Measurements from ENCODE around the gene DACT3. TPM values are rescaled to one million over a fixed set of nuclear protein-coding genes. Genes with fewer than 3 reads are reported as not detected.

Gene DACT3
- total and polyA plus RNA-seq, 2 experiments from 2014 or later, result 0.78 to 2.6 TPM

GRCh38 chr19:46650445-46650844 lies 10.5 kb downstream of the DACT3 start:
- H3K27ac Mint-ChIP-seq, result no peak overlapping the region
- peaks cover 18% of the 10 kb centered on the region for H3K4me1 Mint-ChIP-seq
- H3K4me3 ChIP-seq, result no peak overlapping the region
- no peak for TF ChIP-seq EZH2 (IDR thresholded peaks at IDR 0.05; ENCODE audit: low read depth, unreplicated experiment)
- no peak for TF ChIP-seq ETS1 (IDR thresholded peaks at IDR 0.05)
- no peak for TF ChIP-seq ZNF462 (CRISPR knock-in tag; IDR thresholded peaks at IDR 0.05)
- no peak for TF ChIP-seq POLR2AphosphoS5 (IDR thresholded peaks at IDR 0.05; ENCODE audit: low read depth)
- TF ChIP-seq CREB1 (CRISPR knock-in tag; IDR thresholded peaks at IDR 0.05; ENCODE audit: low read depth), result no peak
- TF ChIP-seq EZH2phosphoT487 (IDR thresholded peaks at IDR 0.05; ENCODE audit: unreplicated experiment), result no peak
- TF ChIP-seq ZNF114 (CRISPR knock-in tag; IDR thresholded peaks at IDR 0.05), result no peak
- no peak for TF ChIP-seq STAT1 (IDR thresholded peaks at IDR 0.05; ENCODE audit: unreplicated experiment)
- no peak for TF ChIP-seq JUNB (IDR thresholded peaks at IDR 0.05; ENCODE audit: unreplicated experiment)
- TF ChIP-seq NANOG (IDR thresholded peaks at IDR 0.05; ENCODE audit: borderline replicate concordance), result no peak
- no peak for TF ChIP-seq REST (IDR thresholded peaks at IDR 0.05; ENCODE audit: unreplicated experiment)
- ATAC-seq (no peak), DNase-seq (ENCODE audit: low spot score) (no peak)
- no peaks in the 10 kb centered on the region; the same call in 1 of the 2 replicates for H3F3A ChIP-seq (replicated peaks; ENCODE audit: low read depth)
- peaks cover 15% of the 10 kb centered on the region for H3K9me3 Mint-ChIP-seq
- H3K27ac ChIP-seq (ENCODE audit: low read depth), result no peak overlapping the region
- no peaks in the 10 kb centered on the region for H3K79me2 ChIP-seq (replicated peaks; ENCODE audit: insufficient read depth)
- no peak overlapping the region for H2AFZ ChIP-seq
- H3K4me1 ChIP-seq (ENCODE audit: insufficient read depth), result peaks cover 13% of the 10 kb centered on the region
- peaks cover 7% of the 10 kb centered on the region; the same call in 1 of the 3 replicates for H3K36me3 Mint-ChIP-seq (ENCODE audit: low read depth)
- peaks cover 58% of the 10 kb centered on the region for H3K27me3 ChIP-seq (ENCODE audit: insufficient read depth)
- H3K36me3 ChIP-seq (ENCODE audit: insufficient read depth), result no peaks in the 10 kb centered on the region
- no peaks in the 10 kb centered on the region for H3K9me2 ChIP-seq (ENCODE audit: insufficient read depth)
- H3K27me3 Mint-ChIP-seq (ENCODE audit: insufficient read depth, low read depth, poor library complexity), result peaks cover 47% of the 10 kb centered on the region
- no peak overlapping the region for H3K4me2 ChIP-seq
- H4K20me1 ChIP-seq (replicated peaks; ENCODE audit: insufficient read depth), result no peaks in the 10 kb centered on the region
- H3K4me3 Mint-ChIP-seq, result peak overlapping the region; percentile 30; the same call in 2 of the 3 replicates

Data from GM23338 (cell line).